ENCODE data around the gene PHF2. TPM values are rescaled to one million over a fixed set of nuclear protein-coding genes. Genes with fewer than 3 reads are reported as not detected.

Gene PHF2
- polyA plus RNA-seq, 1 of the 3 experiments (the other 2 are of a cell fraction), result 11.2 TPM

DNA sequence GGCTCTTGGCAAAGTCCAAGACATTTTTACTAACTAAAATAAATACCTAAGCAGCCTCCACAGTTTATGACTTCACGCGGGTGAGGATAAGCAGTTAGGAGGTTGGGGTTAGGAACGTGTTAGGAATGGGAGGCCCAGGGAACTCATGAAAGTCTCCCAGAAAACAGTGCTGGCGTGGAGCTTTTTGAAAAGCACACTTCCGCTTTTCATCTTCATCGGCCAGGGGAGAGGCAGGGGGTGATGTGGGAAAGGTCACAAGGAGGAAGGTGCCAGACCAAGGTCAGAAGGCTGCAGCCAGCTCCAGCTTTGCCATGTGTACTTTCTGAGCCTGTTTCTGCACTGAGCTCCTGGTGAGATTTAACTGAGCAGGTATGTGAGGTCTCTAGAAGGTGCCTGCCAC lies 149.0 kb downstream of the PHF2 start (continued):
- TF ChIP-seq, protein P1, sequence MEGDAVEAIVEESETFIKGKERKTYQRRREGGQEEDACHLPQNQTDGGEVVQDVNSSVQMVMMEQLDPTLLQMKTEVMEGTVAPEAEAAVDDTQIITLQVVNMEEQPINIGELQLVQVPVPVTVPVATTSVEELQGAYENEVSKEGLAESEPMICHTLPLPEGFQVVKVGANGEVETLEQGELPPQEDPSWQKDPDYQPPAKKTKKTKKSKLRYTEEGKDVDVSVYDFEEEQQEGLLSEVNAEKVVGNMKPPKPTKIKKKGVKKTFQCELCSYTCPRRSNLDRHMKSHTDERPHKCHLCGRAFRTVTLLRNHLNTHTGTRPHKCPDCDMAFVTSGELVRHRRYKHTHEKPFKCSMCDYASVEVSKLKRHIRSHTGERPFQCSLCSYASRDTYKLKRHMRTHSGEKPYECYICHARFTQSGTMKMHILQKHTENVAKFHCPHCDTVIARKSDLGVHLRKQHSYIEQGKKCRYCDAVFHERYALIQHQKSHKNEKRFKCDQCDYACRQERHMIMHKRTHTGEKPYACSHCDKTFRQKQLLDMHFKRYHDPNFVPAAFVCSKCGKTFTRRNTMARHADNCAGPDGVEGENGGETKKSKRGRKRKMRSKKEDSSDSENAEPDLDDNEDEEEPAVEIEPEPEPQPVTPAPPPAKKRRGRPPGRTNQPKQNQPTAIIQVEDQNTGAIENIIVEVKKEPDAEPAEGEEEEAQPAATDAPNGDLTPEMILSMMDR (IDR thresholded peaks at IDR 0.05), result no peak
- TF ChIP-seq, protein P2, sequence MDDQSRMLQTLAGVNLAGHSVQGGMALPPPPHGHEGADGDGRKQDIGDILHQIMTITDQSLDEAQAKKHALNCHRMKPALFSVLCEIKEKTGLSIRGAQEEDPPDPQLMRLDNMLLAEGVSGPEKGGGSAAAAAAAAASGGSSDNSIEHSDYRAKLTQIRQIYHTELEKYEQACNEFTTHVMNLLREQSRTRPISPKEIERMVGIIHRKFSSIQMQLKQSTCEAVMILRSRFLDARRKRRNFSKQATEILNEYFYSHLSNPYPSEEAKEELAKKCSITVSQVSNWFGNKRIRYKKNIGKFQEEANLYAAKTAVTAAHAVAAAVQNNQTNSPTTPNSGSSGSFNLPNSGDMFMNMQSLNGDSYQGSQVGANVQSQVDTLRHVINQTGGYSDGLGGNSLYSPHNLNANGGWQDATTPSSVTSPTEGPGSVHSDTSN (IDR thresholded peaks at IDR 0.05), result no peak
- TF ChIP-seq, protein P3, sequence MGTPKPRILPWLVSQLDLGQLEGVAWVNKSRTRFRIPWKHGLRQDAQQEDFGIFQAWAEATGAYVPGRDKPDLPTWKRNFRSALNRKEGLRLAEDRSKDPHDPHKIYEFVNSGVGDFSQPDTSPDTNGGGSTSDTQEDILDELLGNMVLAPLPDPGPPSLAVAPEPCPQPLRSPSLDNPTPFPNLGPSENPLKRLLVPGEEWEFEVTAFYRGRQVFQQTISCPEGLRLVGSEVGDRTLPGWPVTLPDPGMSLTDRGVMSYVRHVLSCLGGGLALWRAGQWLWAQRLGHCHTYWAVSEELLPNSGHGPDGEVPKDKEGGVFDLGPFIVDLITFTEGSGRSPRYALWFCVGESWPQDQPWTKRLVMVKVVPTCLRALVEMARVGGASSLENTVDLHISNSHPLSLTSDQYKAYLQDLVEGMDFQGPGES (IDR thresholded peaks at IDR 0.05; ENCODE audit: low read depth, low read length), result no peak
- TF ChIP-seq GATA2 (CRISPR knock-in tag; IDR thresholded peaks at IDR 0.05) (no peak), SMC3 (IDR thresholded peaks at IDR 0.05; ENCODE audit: low read depth, low read length) (no peak), NRF1 (IDR thresholded peaks at IDR 0.05; ENCODE audit: low read depth, low read length) (no peak)

DNA sequence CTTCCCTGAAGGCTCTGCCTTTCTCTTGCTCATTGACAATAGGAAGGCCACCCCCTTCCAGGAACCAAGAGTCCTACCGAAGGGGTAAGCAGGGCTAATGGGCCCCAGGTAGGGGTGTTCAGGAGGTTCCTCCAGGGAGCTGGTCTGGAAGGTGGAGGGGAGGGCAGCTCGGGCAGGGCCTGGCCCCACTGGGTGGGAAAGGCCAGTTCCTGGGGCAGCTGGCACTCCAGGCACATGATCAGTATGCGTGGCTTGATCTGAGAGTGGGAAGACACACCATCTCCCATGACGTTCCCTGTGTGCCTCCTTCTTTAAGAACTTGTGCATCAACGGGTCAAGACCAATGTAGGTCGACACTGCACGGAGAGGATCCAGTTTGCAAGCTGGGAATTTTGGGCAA lies 149.8 kb downstream of the PHF2 start:
- H2AFZ ChIP-seq (ENCODE audit: low read depth), result no peak overlapping the region
- H3K9me2 ChIP-seq, result no peaks in the 10 kb centered on the region
- no peak overlapping the region for H3K9ac ChIP-seq
- no peak for DNase-seq
- no peaks in the 10 kb centered on the region for H3F3A ChIP-seq (replicated peaks; ENCODE audit: insufficient read depth)
- H4K20me1 ChIP-seq (ENCODE audit: insufficient read depth), result no peaks in the 10 kb centered on the region
- no peak for TF ChIP-seq CHD2 (IDR thresholded peaks at IDR 0.05; ENCODE audit: low read length, partially characterized antibody)
- no peak for TF ChIP-seq SIN3A (IDR thresholded peaks at IDR 0.05; ENCODE audit: borderline replicate concordance, low read depth, low read length)
- TF ChIP-seq RXRA (IDR thresholded peaks at IDR 0.05; ENCODE audit: borderline replicate concordance, low read depth), result no peak
- TF ChIP-seq RAD21 (IDR thresholded peaks at IDR 0.05; ENCODE audit: low read length), result no peak
- TF ChIP-seq RCOR1 (IDR thresholded peaks at IDR 0.05; ENCODE audit: low read length), result no peak
- TF ChIP-seq NFIC (IDR thresholded peaks at IDR 0.05; ENCODE audit: borderline replicate concordance), result no peak
- no peak for TF ChIP-seq TEAD4 (IDR thresholded peaks at IDR 0.05; ENCODE audit: borderline replicate concordance, insufficient read depth)
- TF ChIP-seq SMC3 (IDR thresholded peaks at IDR 0.05; ENCODE audit: low read depth, low read length), result no peak
- TF ChIP-seq FOXM1 (IDR thresholded peaks at IDR 0.05; ENCODE audit: low read depth), result no peak
- POLR2A ChIA-PET, result no interaction called here
- CTCF ChIA-PET, result interaction anchor here (0.9 kb wide), 1 partner anchor 30 kb away, joined by 3 read pairs; no protein-coding TSS in a partner anchor
- H3K9me3 ChIP-seq, result no peaks in the 10 kb centered on the region
- H3K4me3 ChIP-seq (ENCODE audit: low read depth in 2 of 2, low read length in 1 of 2), result no peak overlapping the region
- H3K79me2 ChIP-seq (ENCODE audit: insufficient read depth), result no peaks in the 10 kb centered on the region
- H3K4me2 ChIP-seq, result no peak overlapping the region
- H3K36me3 ChIP-seq (replicated peaks in 1 of 2; ENCODE audit: control insufficient read depth in 1 of 2, insufficient read depth in 2 of 2, low read length in 1 of 2), result no peaks in the 10 kb centered on the region
- no peak overlapping the region for H3K27ac ChIP-seq (ENCODE audit: low read depth in 2 of 2, low read length in 1 of 2)
- no peaks in the 10 kb centered on the region for H3K27me3 ChIP-seq (ENCODE audit: insufficient read depth)
- WGBS (ENCODE audit: low lambda C conversion rate), result 17% methylated on average over 6 of the region's 7 CpGs
- no peaks in the 10 kb centered on the region for H3K4me1 ChIP-seq (ENCODE audit: control insufficient read depth in 1 of 2, insufficient read depth in 2 of 2, low read depth in 1 of 2, low read length in 1 of 2)

Other genes with a start within 250 kb of the PHF2 start
- 50.0 and 58.6 TPM in 2 replicates for gene FAM120A, start 124.9 kb upstream of the PHF2 start, polyA plus RNA-seq (2012; rRNA removed)
- gene FAM120AOS, start 123.0 kb upstream of the PHF2 start, polyA plus RNA-seq (2012; rRNA removed), result 30.1 and 33.3 TPM in 2 replicates

Data from SK-N-SH (cell line).